HepG2 (cell line): ENCODE measurements around the gene CLDN4. TPM values are rescaled to one million over a fixed set of nuclear protein-coding genes. Genes with fewer than 3 reads are reported as not detected.

Experiments
- DDIT3 ChIP-seq: sonication (generic); formaldehyde crosslinking; IDR thresholded peaks from 2 replicates; pipeline ENCODE4 v1.4.0; 2020; ENCODE audit warnings: mild to moderate bottlenecking, missing genetic modification reagents
- GATA4 ChIP-seq: sonication (generic); IDR thresholded peaks from 2 replicates; pipeline ENCODE4 v1.6.1; 2016; ENCODE audit warnings: antibody characterized with exemption, low read depth, borderline replicate concordance
- HDAC2 ChIP-seq: sonication (generic); formaldehyde crosslinking; IDR thresholded peaks from 2 replicates; pipeline ENCODE4 v1.4.0; 2020; ENCODE audit warnings: missing genetic modification reagents
- IRF1 ChIP-seq: sonication (generic); formaldehyde crosslinking; IDR thresholded peaks from 2 replicates; pipeline ENCODE4 v1.4.0; 2020; ENCODE audit warnings: low read depth, mild to moderate bottlenecking, missing genetic modification reagents
- LCORL ChIP-seq, 2 experiments: fragments of 450-650 bp in 1 of 2; sonication (generic) in 1 of 2; formaldehyde crosslinking in 1 of 2; IDR thresholded peaks; 2 replicates each; pipeline versions ENCODE4 v1.5.0 to v1.6.1; 2017 to 2020; ENCODE audit warnings: antibody characterized with exemption in 1 of 2, missing genetic modification reagents in 1 of 2
- MYNN ChIP-seq: sonication (generic); formaldehyde crosslinking; IDR thresholded peaks from 2 replicates; pipeline ENCODE4 v1.4.0; 2020; ENCODE audit warnings: mild to moderate bottlenecking, low read depth, missing genetic modification reagents
- NFKBIZ ChIP-seq: IDR thresholded peaks from 2 replicates; pipeline ENCODE4 v1.6.1; 2018; ENCODE audit warnings: missing genetic modification reagents, missing compliant biosample characterization
- PLSCR1 ChIP-seq: sonication (generic); formaldehyde crosslinking; IDR thresholded peaks from 2 replicates; pipeline ENCODE4 v1.5.0; 2020; ENCODE audit warnings: missing genetic modification reagents, mild to moderate bottlenecking, borderline replicate concordance
- POLR2A ChIP-seq, 2 experiments: IDR thresholded peaks; 2 replicates each; pipeline ENCODE4 v1.6.1; 2011; ENCODE audit warnings: low read depth in 2 of 2, low read length in 2 of 2, mild to moderate bottlenecking in 1 of 2, moderate library complexity in 1 of 2; ENCODE audit not compliant: insufficient read depth in 1 of 2
- REL ChIP-seq: sonication (generic); formaldehyde crosslinking; conservative IDR thresholded peaks from 2 replicates; pipeline ENCODE4 v1.8.0; 2022; ENCODE audit warnings: mild to moderate bottlenecking, missing genetic modification reagents, moderate library complexity
- REST ChIP-seq, 2 experiments: IDR thresholded peaks; 2 replicates each; pipeline ENCODE4 v1.6.1; 2011 to 2012; ENCODE audit warnings: low read length in 2 of 2, borderline replicate concordance in 1 of 2, low read depth in 1 of 2, mild to moderate bottlenecking in 1 of 2, moderate library complexity in 1 of 2
- SRSF4 ChIP-seq: fragments of 200-400 bp; formaldehyde crosslinking; IDR thresholded peaks from one replicate; pipeline ENCODE4 v1.6.1; 2018; ENCODE audit warnings: mild to moderate bottlenecking, low read depth, low read length, moderate library complexity; ENCODE audit not compliant: poor library complexity, severe bottlenecking
- TBL1XR1 ChIP-seq: fragments of 150-350 bp; IDR thresholded peaks from 2 replicates; pipeline ENCODE4 v1.6.1; 2014; ENCODE audit warnings: borderline replicate concordance, low read length; ENCODE audit not compliant: partially characterized antibody
- THRA ChIP-seq: sonication (generic); formaldehyde crosslinking; IDR thresholded peaks from 2 replicates; pipeline ENCODE4 v1.4.0; 2020; ENCODE audit warnings: missing genetic modification reagents, borderline replicate concordance
- TOE1 ChIP-seq: sonication (generic); formaldehyde crosslinking; IDR thresholded peaks from 2 replicates; pipeline ENCODE4 v1.4.0; 2020; ENCODE audit warnings: mild to moderate bottlenecking, missing genetic modification reagents
- ZFYVE20 ChIP-seq: sonication (generic); formaldehyde crosslinking; IDR thresholded peaks from 2 replicates; pipeline ENCODE4 v1.8.0; 2023; ENCODE audit warnings: low read depth, mild to moderate bottlenecking, moderate library complexity, missing genetic modification reagents, borderline replicate concordance
- ZNF276 ChIP-seq: sonication (generic); formaldehyde crosslinking; IDR thresholded peaks from 2 replicates; pipeline ENCODE4 v1.4.0; 2020; ENCODE audit warnings: mild to moderate bottlenecking, low read depth, missing genetic modification reagents
- ZNF329 ChIP-seq: sonication (generic); formaldehyde crosslinking; IDR thresholded peaks from 2 replicates; pipeline ENCODE4 v1.9.0; 2021; ENCODE audit warnings: low read depth, mild to moderate bottlenecking, missing genetic modification reagents
- ZNF501 ChIP-seq: sonication (generic); formaldehyde crosslinking; IDR thresholded peaks from 2 replicates; pipeline ENCODE4 v1.5.1; 2020; ENCODE audit warnings: mild to moderate bottlenecking, moderate library complexity, missing genetic modification reagents
- polyA plus RNA-seq, 8 experiments: library from polyadenylated mRNA; depleted of rRNA in 3 of 8; stranded (reverse) in 7 of 8; unstranded in 1 of 8; fragments of >200 nt; fragmentation: Illumina TruSeq in 4 of 8; extraction: Trizol in 4 of 8; gene quantifications; 2 replicates each; pipeline versions ENCODE4 v1.2.1 to v1.2.3, GENCODE V29; 2011 to 2016; ENCODE audit warnings: low read depth in 4 of 8, missing spikeins in 1 of 8, mixed read lengths in 1 of 8; ENCODE audit not compliant: insufficient read depth in 1 of 8
- total RNA-seq, 5 experiments: library from RNA; depleted of rRNA; stranded (reverse); fragments of >200 nt; fragmentation: Illumina TruSeq; extraction: Trizol; gene quantifications; 2 replicates each; pipeline ENCODE4 v1.2.3, GENCODE V29; 2016; ENCODE audit warnings: low read depth in 1 of 5

The CLDN4 gene
- total and polyA plus RNA-seq, 2 of the 13 experiments (the other 11 are each of a cell fraction or from before 2014, with no cell fraction given), result 28.2 to 35.7 TPM

- TF ChIP-seq THRA (CRISPR knock-in tag), result peak; percentile 90; the same call in 1 of the 2 replicates
- no peak for TF ChIP-seq MYNN (CRISPR knock-in tag)
- TF ChIP-seq LCORL (IDR thresholded peaks at IDR 0.05), result no peak
- TF ChIP-seq LCORL (CRISPR knock-in tag; IDR thresholded peaks at IDR 0.05), result peak; percentile 82; the same call in 1 of the 2 replicates
- TF ChIP-seq ZNF329, result no peak
- no peak for TF ChIP-seq ZFYVE20 (CRISPR knock-in tag)
- TF ChIP-seq TOE1 (CRISPR knock-in tag), result no peak
- TF ChIP-seq GATA4, result no peak
- TF ChIP-seq ZNF276, result no peak
- no peak for TF ChIP-seq DDIT3 (CRISPR knock-in tag)
- peak; percentile 90 for TF ChIP-seq TBL1XR1
- no peak for TF ChIP-seq SRSF4
- no peak for TF ChIP-seq NFKBIZ (CRISPR knock-in tag)
- TF ChIP-seq PLSCR1, result no peak
- no peak for TF ChIP-seq POLR2A (IDR thresholded peaks at IDR 0.05; ENCODE audit: insufficient read depth in 1 of 2, low read depth in 2 of 2, low read length in 2 of 2)
- TF ChIP-seq ZNF501 (CRISPR knock-in tag), result peak; percentile 65; the same call in 1 of the 2 replicates
- no peak for TF ChIP-seq REL (CRISPR knock-in tag)
- TF ChIP-seq IRF1 (CRISPR knock-in tag), result no peak
- TF ChIP-seq HDAC2 (CRISPR knock-in tag), result peak; percentile 83; the same call in 1 of the 2 replicates
- TF ChIP-seq REST (IDR thresholded peaks at IDR 0.05; ENCODE audit: borderline replicate concordance in 1 of 2, low read depth in 1 of 2, low read length in 2 of 2), result no peak; a peak in 1 of 4 replicates
Observed at GRCh38 chr7:73870041-73870492, 39.3 kb downstream of the CLDN4 start (continued).
